Left ventricle myocardium inferior (tissue), 1 donor: ENCODE measurements around the gene PCSK7. TPM values are rescaled to one million over a fixed set of nuclear protein-coding genes. Genes with fewer than 3 reads are reported as not detected.

Experiments
- DNase-seq: peaks from one replicate; pipeline ENCODE4 v3.0.0-alpha.2; 2020
- H3K27ac ChIP-seq: fragments of 200-600 bp; replicated peaks from 2 replicates; pipeline ENCODE4 v1.8.0; 2021
- H3K27me3 ChIP-seq: fragments of 200-600 bp; 2 replicates; pipeline ENCODE4 v1.8.0; 2021; ENCODE audit warnings: low read depth
- H3K36me3 ChIP-seq: fragments of 200-600 bp; 2 replicates; pipeline ENCODE4 v1.8.0; 2021
- H3K4me1 ChIP-seq: fragments of 200-600 bp; 2 replicates; pipeline ENCODE4 v1.8.0; 2021
- H3K4me3 ChIP-seq: fragments of 200-600 bp; 2 replicates; pipeline ENCODE4 v1.8.0; 2021; ENCODE audit warnings: mild to moderate bottlenecking, moderate library complexity
- H3K9me3 ChIP-seq: fragments of 200-600 bp; replicated peaks from 2 replicates; pipeline ENCODE4 v1.8.0; 2021
- CTCF ChIP-seq: fragments of 200-600 bp; IDR thresholded peaks from 2 replicates; pipeline ENCODE4 v1.8.0; 2021; ENCODE audit warnings: antibody characterized with exemption, mild to moderate bottlenecking, borderline replicate concordance
- intact Hi-C: fragments of 100-400 bp; cut with micrococcal nuclease; formaldehyde crosslinking; loops from one replicate; pipeline ENCODE4 v1.11.0; 2022
- total RNA-seq: library from RNA; stranded (reverse); fragmentation: NEBNext Ultra II Directional; extraction: Animal tissue kit (Norgen Biotek cat#: 25700); gene quantifications from one replicate; pipeline ENCODE4 v1.2.1, GENCODE V29; 2021
- donor health status: DM: no; HTN: yes; CAD: no; lungs with severe emphysema.

Gene PCSK7
- total RNA-seq, 1 donor from 2014 or later: 24.0 TPM

DNA sequence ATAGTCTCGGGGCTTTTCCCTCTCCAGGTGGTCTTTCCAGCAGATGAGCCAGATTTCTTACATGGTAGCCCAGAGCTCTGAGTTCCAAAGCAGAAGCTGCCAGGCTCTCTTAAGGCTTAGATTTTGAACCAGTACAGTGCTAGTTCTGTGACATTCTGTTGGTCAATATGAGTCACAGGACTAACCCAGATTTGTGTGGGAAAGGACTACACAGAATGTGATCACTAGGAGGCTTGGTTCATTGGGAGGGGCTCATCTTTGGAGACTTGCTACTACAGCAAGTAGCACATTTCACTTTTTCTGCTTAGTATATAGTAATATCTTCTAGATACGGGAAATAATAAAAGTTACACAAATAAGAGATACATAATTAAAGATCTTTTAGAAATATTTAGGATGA, 24.7 kb upstream of the PCSK7 start:
- Histone ChIP-seq H3K9me3 (no peaks in the 10 kb centered on the region), H3K4me1 (no peaks in the 10 kb centered on the region), H3K27ac (no peak overlapping the region), H3K4me3 (no peak overlapping the region), H3K27me3 (no peaks in the 10 kb centered on the region), H3K36me3 (peaks cover 63% of the 10 kb centered on the region)
- intact Hi-C loops: no loop called here
- no peak for TF ChIP-seq CTCF
- DNase-seq: no peak

DNA sequence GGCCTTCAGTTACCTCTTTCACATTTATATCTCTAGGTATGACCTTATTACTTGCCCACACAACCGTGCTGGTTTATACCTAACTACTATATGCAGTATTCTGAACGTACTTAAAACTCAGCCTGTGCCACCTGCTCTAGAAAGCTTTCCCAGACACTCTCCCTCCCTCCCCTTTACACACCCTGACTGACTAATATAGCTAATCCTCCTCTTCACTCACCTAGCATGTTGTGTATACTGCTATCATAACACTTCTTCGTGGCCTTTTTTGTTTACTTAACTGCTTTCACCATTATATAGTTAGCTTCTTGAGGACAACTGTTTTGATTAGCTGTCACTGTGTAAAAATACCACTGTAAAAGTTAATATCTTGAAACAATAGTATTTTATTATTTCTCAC, 24.1 kb upstream of the PCSK7 start:
- H3K4me1 ChIP-seq: no peaks in the 10 kb centered on the region
- peaks cover 57% of the 10 kb centered on the region for H3K36me3 ChIP-seq
- TF ChIP-seq CTCF: no peak
- DNase-seq: no peak
- intact Hi-C loops: no loop called here
- H3K27ac ChIP-seq: no peak overlapping the region
- H3K4me3 ChIP-seq: no peak overlapping the region
- no peaks in the 10 kb centered on the region for H3K9me3 ChIP-seq
- H3K27me3 ChIP-seq: no peaks in the 10 kb centered on the region

DNA sequence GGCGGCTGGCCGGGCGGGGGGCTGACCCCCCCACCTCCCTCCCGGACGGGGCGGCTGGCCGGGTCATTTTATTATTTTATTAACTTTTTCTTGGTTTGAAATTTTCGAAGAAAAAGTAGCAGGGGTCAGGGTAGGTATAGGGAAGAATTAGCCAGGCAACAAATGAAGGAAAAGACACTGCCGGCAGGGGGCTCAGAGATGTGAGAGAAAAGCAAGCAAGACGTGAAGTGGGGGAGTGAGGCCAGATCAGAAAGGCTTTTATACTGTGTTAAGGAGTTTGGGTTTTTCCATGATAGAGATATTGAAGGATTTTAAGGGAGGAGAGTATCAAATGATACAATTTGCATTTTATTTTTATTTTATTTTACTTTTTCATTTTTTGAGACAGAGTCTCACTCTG, 19.6 kb upstream of the PCSK7 start:
- TF ChIP-seq CTCF: no peak
- H3K36me3 ChIP-seq: peaks cover 74% of the 10 kb centered on the region

GRCh38 chr11:117249571-117249970, 17.7 kb upstream of the PCSK7 start:
- Histone ChIP-seq H3K9me3 (no peaks in the 10 kb centered on the region), H3K4me1 (no peaks in the 10 kb centered on the region), H3K36me3 (peaks cover 77% of the 10 kb centered on the region), H3K4me3 (no peak overlapping the region), H3K27ac (no peak overlapping the region), H3K27me3 (no peaks in the 10 kb centered on the region)
- no peak for TF ChIP-seq CTCF
- intact Hi-C loops: no loop called here
- no peak for DNase-seq

More for the DNA sequence above, 19.6 kb upstream of the PCSK7 start:
- Histone ChIP-seq H3K27me3 (no peaks in the 10 kb centered on the region), H3K9me3 (no peaks in the 10 kb centered on the region), H3K4me1 (no peaks in the 10 kb centered on the region), H3K27ac (no peak overlapping the region), H3K4me3 (no peak overlapping the region)
- intact Hi-C loops: no loop called here
- DNase-seq: no peak

- H3K27ac ChIP-seq: no peak overlapping the region
- no peak for TF ChIP-seq CTCF
- H3K4me1 ChIP-seq: no peaks in the 10 kb centered on the region
- no peak overlapping the region for H3K4me3 ChIP-seq
- no peaks in the 10 kb centered on the region for H3K9me3 ChIP-seq
- H3K36me3 ChIP-seq: peaks cover 75% of the 10 kb centered on the region
- no peaks in the 10 kb centered on the region for H3K27me3 ChIP-seq
- intact Hi-C loops: no loop called here
- DNase-seq: no peak
Observed at GRCh38 chr11:117248341-117248740, 16.5 kb upstream of the PCSK7 start.

- Histone ChIP-seq H3K9me3 (no peaks in the 10 kb centered on the region), H3K27ac (no peak overlapping the region), H3K36me3 (peaks cover 58% of the 10 kb centered on the region), H3K4me1 (peaks cover 6% of the 10 kb centered on the region), H3K27me3 (no peaks in the 10 kb centered on the region), H3K4me3 (no peak overlapping the region)
- no peak for TF ChIP-seq CTCF
- no peak for DNase-seq
- intact Hi-C loops: no loop called here
Observed at GRCh38 chr11:117239295-117239694, 7.4 kb upstream of the PCSK7 start.
